HG02642 (cell line): ENCODE data around the gene VWA1.
A peak's percentile ranks its signal among the peaks of the same experiment; 100 is the strongest.
"Not testable (repeated sequence)": the region's sequence is repeated elsewhere in the genome, so short reads cannot be mapped to it uniquely, and the experiment has no call there.

Experiments
- ATAC-seq: cut with Tn5 transposase; IDR thresholded peaks from one replicate; pipeline ENCODE4 v1.9.1; 2021; ENCODE audit warnings: mild to moderate bottlenecking; ENCODE audit not compliant: unreplicated experiment, poor library complexity

VWA1 gene

GRCh38 chr1:1434824-1435105 is 725 bp upstream of the VWA1 start:
- no peak for ATAC-seq

DNA sequence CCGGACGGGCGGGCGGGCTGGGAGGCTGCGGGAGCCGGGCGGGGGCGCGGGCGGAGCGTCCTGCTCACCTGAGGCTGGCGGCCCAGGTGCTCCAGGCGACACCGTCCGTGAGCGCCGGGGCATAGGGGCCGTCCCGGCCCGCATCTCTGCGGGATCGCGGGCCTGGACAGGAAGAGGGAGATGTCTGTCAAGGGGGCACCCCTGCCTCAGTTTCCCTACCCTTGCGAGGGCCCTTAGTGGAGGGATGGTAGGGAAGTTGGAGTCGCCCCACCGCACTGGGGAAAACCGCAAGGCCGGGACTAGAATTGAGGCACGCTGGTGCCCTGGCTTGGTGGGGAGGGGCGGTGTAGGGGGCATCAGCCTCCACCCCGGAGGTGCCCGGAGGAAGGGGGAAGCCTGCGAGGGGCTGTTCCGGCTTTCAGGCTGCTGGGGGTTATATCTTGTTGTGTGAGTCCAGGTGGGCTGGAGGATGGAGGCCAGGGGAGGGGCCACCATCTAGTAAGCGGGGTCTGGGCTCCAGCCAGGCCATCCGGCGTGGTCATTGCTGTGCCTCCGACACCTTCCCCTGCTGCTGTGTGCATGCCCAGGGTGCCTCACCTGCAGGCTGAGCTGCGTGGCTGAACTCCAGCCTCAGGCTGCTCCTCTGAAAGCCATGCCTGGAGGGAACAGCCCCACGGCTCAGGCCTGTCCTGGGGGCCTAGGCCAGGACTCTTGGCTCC is 580 bp downstream of the VWA1 start:
- no peak for ATAC-seq

GRCh38 chr1:1436630-1437032 is 1.1 kb downstream of the VWA1 start:
- ATAC-seq, result no peak

GRCh38 chr1:1437033-1437903 is 1.8 kb downstream of the VWA1 start:
- no peak for ATAC-seq

- peak; percentile 32 for ATAC-seq
These were observed 2.5 kb downstream of the VWA1 start for GRCh38 chr1:1437904-1438376.

DNA sequence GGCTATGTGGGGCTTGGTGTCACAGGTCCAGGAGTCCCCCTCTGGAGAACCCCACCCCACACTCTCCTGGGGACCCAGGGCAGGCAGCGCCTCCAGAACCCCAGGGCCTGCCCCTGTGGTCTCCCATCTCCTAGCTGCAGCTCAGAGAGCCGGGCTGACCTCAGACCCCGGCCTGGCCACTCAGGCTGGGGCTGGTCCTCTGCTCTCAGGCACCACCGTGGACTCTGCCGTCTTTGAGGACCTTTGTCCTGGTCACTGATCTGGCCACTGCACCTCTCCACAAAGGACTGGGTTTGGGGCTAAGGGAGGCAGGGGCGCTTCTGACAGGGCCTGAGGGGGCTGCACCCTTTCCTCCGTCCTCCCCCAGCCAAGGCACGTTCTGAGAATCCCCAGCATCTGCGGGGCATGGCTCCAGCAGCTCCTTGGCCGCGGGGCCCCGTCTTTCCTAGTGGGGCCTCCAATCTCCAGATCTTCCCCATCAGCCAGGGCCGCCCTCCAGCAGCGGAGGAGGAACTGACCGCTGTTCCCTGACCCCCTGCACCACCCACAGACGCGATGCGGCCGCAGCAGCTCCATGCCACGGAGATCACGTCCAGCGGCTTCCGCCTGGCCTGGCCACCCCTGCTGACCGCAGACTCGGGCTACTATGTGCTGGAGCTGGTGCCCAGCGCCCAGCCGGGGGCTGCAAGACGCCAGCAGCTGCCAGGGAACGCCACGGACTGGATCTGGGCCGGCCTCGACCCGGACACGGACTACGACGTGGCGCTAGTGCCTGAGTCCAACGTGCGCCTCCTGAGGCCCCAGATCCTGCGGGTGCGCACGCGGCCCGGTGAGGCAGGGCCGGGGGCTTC is 3.3 kb downstream of the VWA1 start:
- no peak for ATAC-seq

DNA sequence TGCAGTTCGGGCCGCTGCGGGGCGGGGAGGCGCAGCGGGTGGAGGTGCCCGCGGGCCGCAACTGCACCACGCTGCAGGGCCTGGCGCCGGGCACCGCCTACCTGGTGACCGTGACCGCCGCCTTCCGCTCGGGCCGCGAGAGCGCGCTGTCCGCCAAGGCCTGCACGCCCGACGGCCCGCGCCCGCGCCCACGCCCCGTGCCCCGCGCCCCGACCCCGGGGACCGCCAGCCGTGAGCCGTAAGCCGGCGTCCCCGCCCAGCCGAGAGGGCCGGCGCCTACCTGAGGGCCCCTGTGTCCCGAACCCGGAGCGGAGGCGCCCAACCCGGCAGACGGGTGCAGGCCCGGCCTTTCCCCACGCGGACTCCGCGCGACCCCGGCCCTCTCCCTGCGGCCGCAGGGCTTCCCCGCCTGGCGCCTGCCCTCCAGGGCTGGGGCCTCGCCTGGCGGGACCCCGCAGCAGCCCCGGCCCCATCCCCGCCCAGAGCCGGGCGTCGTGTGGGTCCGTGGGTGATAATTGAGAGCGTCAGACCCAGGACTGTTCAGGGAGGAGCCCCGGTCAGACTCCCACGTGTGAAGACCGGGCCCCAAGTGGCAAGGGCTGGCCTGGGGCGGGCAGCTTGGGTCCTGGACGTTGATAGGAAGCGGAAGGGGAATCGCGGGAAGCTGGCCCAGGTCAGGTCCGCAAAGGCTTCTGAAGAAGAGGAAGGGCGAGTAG is 4.2 kb downstream of the VWA1 start:
- ATAC-seq, result no peak

DNA sequence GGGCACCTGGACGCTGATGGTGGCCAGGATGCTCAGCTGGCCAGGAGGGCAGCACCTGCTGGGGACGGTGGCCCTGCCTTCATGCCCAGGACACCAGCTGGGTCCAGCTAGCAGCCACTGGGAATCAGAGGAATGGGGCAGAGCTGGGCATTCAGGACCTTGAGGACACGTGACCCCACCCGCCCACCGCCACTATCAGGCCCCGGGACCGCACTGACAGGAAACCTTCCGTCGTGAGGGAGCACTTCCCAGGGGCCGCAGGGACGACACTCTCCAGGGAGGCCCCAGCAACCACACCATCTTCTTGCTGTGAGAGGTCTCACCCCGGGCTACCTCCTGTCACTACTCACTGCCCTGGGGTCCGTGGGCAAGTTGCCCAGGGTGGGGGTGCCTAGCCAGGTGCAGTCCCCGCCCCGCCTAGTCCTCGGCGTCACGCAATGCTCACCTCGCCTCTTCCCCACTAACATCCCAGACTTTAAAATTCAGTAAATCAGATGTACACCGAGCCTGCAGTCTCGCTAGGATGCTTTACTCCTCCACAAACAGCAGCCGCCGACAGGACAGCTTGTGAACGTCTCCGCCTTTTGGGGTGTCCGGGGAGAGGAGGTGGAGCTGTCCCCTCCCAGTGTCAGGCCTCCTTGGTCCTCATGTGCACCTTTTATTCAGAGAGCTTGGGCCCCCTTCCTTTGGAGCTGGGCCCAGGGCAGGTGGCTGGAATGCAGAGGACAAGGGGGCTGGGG is 4.9 kb downstream of the VWA1 start:
- ATAC-seq, result no peak

DNA sequence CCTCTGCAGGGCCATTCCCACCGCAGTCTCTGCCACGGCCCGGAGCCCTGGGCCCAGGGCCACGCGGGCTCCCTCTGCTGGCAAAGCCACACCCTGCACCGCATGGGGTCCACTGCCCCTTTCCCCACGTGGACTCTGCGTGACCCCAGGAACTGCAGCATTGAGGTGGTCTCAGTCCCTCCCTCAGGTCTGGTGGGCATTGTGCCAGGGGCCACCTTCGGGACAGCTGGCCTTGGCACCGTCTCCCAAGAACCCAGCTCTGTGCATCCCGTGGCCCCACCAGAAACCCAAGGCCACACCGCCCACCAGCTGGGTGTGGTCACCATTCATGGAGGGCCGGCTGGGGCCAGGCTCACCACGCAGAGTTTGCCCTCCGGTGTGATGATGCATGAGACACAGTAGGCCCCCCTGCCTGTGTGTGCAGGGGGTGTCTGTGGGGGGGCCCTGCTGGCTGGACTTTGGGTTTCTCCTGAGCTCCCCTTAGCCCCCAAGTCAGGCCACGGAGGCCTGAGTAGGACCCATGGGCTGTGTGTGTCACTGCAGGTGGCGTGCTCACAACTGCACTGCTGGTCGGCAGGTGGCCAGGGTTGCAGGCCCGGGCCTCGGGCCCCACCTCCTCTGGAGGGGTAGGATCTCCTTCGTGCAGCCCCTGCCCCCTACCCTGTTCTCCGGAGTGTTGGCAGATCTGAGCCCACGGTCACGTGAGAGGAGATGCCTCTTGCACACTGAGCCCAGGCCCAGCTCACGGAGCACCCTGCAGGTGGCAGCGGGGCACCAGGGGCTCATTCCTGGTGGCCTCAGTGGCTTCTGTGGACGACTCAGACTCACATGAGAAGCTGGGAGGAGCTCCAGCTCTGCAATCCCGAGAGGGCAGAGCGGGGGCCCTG is 5.8 kb downstream of the VWA1 start:
- ATAC-seq, result no peak

DNA sequence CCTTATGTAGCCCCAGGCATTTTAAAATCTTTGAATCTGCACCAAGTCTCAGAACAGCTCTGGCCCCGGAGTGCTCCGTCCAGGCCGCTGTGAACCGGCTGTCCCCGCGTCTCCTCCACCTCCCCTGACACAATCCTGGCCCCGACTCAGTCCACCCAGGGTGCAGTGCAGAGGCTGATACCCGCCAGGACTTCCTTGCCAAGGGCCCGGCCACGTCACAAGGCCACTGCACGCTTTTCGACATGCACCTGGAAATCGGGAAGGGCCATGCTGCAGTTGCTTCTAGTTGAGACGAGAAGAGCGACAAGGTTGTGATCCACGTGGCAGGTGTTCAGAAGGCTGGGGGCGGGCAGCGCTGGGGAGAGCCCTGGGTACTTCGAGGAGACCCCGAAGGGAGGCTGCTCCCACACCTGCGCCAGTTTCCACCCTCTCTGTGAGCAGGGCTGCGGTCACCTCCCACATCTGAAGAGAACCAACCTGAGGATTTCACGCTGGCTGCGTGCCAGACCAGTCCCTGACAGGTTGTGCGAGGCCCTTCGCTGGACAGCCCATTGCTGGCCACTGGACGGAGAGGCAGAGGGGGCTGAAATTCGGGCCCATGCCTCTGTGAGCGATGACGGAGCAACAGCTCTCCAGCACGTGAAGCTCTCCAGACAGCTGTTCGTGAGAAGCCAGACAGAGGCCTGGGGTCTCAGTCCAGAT is 6.7 kb downstream of the VWA1 start:
- no peak for ATAC-seq

- ATAC-seq, result not testable (repeated sequence)
These were observed 11.1 kb downstream of the VWA1 start for GRCh38 chr1:1446631-1447030.

- ATAC-seq, result no peak
These were observed 13.7 kb downstream of the VWA1 start, which contains the start of gene ATAD3C for GRCh38 chr1:1449099-1449739. Gene ATAD3C, plus strand, starts transcription at chr1:1449689. Its CDS starts 995 bp downstream, at chr1:1450684.

DNA sequence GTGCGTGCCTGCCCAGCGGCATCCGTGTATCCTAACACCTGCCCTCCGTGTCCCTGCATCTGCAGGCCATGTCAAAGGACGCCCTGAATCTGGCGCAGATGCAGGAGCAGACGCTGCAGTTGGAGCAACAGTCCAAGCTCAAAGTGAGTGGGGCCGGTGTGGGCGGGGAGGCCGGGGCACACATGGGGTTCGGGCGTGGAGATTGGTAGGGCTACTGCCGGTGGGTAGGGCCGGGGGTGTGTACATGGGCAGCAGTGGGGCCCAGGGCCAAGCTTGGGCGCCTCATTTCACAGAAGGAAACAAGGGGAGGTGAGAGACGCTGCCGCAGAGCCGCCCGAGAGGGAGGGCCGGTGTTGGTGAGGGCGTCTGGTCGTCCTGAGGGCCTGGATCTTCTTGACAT is 15.1 kb downstream of the VWA1 start:
- ATAC-seq, result not testable (repeated sequence)

DNA sequence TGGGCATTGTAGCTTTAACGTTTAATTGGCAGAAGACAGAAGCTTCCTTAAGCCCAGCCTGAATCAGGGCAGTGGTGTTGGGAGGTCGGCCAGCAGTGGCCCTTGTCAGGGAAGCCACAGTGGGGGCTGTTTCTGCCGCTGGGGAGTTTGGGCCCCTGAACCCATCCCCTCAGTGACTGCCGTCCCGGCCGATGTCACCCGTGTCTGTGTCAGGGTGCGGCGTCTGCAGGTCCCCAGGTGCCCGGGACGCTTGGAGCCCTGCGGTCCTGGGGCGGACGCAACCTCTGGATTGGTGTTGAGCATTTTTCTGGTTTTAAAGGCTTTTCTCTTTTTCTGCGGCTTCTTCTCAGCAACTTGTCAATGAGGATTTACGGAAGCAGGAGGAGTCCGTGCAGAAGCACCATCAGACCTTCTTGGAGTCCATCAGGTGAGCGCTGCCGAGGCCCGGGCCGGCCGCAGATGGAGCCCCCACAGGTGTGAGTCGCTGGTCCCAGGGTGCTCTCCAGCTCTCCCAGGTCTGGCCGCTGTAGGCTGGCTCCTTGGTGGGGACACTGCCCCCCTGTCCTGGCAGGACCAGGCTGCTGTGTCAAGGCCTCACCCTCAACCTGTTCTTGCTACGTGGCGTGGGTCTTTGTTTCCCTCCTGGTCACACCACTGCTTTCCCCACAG is 16.3 kb downstream of the VWA1 start:
- ATAC-seq, result no peak

DNA sequence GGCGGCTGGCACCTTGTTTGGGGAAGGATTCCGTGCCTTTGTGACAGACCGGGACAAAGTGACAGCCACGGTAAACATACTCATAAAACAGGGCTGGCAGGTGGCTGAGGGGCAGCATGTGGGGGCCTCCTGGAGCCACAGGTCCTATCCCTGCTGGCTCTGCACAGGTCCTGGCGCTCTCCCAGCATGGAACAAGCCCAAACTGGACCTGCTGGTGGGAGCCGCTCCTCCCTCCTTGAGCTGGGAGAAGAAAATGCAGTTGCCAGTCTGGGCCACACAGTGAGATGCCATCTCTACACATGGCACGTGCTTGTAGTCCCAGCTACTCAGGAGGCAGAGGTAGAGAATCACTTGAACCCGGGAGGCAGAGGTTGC is 16.9 kb downstream of the VWA1 start:
- not testable (repeated sequence) for ATAC-seq

DNA sequence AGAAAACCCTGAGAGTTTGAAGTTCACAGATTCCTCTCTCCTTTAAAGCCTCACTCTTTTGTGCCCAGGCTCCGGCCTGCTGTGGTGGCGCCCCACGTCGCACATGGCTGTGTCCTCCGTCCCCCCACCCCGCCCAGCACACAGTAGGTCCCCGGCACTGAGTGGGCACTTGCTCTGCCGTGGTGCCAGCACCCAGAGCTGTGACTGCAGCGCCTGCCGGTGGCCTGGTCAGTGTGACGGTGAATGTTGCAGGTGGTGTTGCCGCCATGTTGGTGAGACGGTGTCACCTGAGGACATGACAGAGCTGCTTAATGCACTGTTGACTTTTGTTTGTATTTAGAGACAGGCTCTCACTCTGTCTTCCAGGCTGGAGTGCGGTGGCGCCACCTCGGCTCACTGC is 17.4 kb downstream of the VWA1 start:
- ATAC-seq, result no peak
